OCI-LY7 (cell line): ENCODE results near the gene RPL27. TPM values are rescaled to one million over a fixed set of nuclear protein-coding genes. Genes with fewer than 3 reads are reported as not detected.

Source experiments
- BruUV-seq: library from RNA; stranded (reverse); fragments of 400-500 nt; replicated peaks from 2 replicates; lab custom pipeline; 2021; lab: Mats Ljungman, UMichigan
- CTCF ChIA-PET: fragments of 300-600 bp; sonication (Branson Sonifier 250); formaldehyde crosslinking; loops from one replicate; lab custom pipeline; 2022; ENCODE audit warnings: antibody characterized with exemption; ENCODE audit not compliant: unreplicated experiment; lab: Charles Lee
- POLR2A ChIA-PET: fragments of 300-600 bp; sonication (Branson Sonifier 250); formaldehyde crosslinking; loops from one replicate; lab custom pipeline; 2022; ENCODE audit warnings: antibody characterized with exemption; lab: Charles Lee
- DNase-seq: peaks from one replicate; pipeline ENCODE4 v3.0.0-alpha.2; 2015; ENCODE audit warnings: low spot score
- H2AFZ ChIP-seq: fragments of 200-600 bp; sonication (generic), shearing (Covaris generic); 2 replicates; pipeline ENCODE4 v1.6.1; 2014; ENCODE audit warnings: mild to moderate bottlenecking, antibody characterized with exemption, low read length, moderate library complexity
- H3K27ac ChIP-seq: fragments of 200-600 bp; sonication (generic); 2 replicates; pipeline ENCODE4 v1.5.1; 2014; ENCODE audit warnings: mixed run types, low read depth, mild to moderate bottlenecking, moderate library complexity, low read length, inconsistent platforms; ENCODE audit not compliant: poor library complexity, severe bottlenecking
- H3K36me3 ChIP-seq: fragments of 200-600 bp; sonication (generic); 2 replicates; pipeline ENCODE4 v1.6.1; 2014; ENCODE audit warnings: mild to moderate bottlenecking, antibody characterized with exemption, low read length, moderate library complexity, mixed read lengths; ENCODE audit not compliant: insufficient read depth
- H3K4me1 ChIP-seq: fragments of 200-600 bp; sonication (generic); 2 replicates; pipeline ENCODE4 v1.5.1; 2014; ENCODE audit warnings: mild to moderate bottlenecking, low read length; ENCODE audit not compliant: insufficient read depth, poor library complexity, severe bottlenecking
- H3K4me2 ChIP-seq: fragments of 200-600 bp; sonication (generic); 2 replicates; pipeline ENCODE4 v1.6.1; 2014; ENCODE audit warnings: mild to moderate bottlenecking, low read length
- H3K4me3 ChIP-seq: fragments of 200-600 bp; sonication (generic); 2 replicates; pipeline ENCODE4 v1.5.1; 2014; ENCODE audit warnings: mild to moderate bottlenecking, low read depth, low read length; ENCODE audit not compliant: poor library complexity, severe bottlenecking
- H3K79me2 ChIP-seq: fragments of 200-600 bp; sonication (generic); 2 replicates; pipeline ENCODE4 v1.6.1; 2016; ENCODE audit warnings: low read depth, mild to moderate bottlenecking, low read length, moderate library complexity, mixed read lengths; ENCODE audit not compliant: insufficient read depth
- H3K9me2 ChIP-seq: fragments of 200-600 bp; sonication (generic); 2 replicates; pipeline ENCODE4 v1.6.1; 2016; ENCODE audit warnings: mild to moderate bottlenecking, low read length, mixed read lengths; ENCODE audit not compliant: insufficient read depth
- H3K9me3 ChIP-seq: fragments of 200-600 bp; sonication (generic); 2 replicates; pipeline ENCODE4 v1.6.1; 2014; ENCODE audit warnings: mild to moderate bottlenecking, mixed run types, low read length, mixed read lengths
- H4K20me1 ChIP-seq: fragments of 200-600 bp; sonication (generic); 2 replicates; pipeline ENCODE4 v1.6.1; 2014; ENCODE audit warnings: mild to moderate bottlenecking, antibody characterized with exemption, low read length, moderate library complexity, mixed read lengths; ENCODE audit not compliant: insufficient read depth
- CTCF ChIP-seq: fragments of 200-600 bp; sonication (generic); conservative IDR thresholded peaks from 2 replicates; pipeline ENCODE4 v1.5.1; 2014; ENCODE audit warnings: mild to moderate bottlenecking, antibody characterized with exemption, low read length, moderate library complexity, mixed read lengths
- EZH2phosphoT487 ChIP-seq: fragments of 200-600 bp; sonication (generic); IDR thresholded peaks from 2 replicates; pipeline ENCODE4 v1.6.1; 2018; ENCODE audit warnings: low read depth, borderline replicate concordance, mild to moderate bottlenecking, mixed run types, antibody characterized with exemption, low read length, moderate library complexity, mixed read lengths
- intact Hi-C: fragments of 100-400 bp; cut with micrococcal nuclease; formaldehyde crosslinking; loops from one replicate; pipeline ENCODE4 v1.10.0; 2022; ENCODE audit not compliant: unreplicated experiment
- total RNA-seq, 2 experiments: library from RNA; depleted of rRNA in 1 of 2; stranded (reverse); fragments of >200 nt in 1 of 2; shearing (Covaris generic) in 1 of 2; gene quantifications; 2 replicates each; pipeline ENCODE4 v1.2.3, GENCODE V29; 2014 to 2022

Gene RPL27
- total RNA-seq, 2 experiments from 2014 or later: 1,313 to 2,299 TPM

DNA sequence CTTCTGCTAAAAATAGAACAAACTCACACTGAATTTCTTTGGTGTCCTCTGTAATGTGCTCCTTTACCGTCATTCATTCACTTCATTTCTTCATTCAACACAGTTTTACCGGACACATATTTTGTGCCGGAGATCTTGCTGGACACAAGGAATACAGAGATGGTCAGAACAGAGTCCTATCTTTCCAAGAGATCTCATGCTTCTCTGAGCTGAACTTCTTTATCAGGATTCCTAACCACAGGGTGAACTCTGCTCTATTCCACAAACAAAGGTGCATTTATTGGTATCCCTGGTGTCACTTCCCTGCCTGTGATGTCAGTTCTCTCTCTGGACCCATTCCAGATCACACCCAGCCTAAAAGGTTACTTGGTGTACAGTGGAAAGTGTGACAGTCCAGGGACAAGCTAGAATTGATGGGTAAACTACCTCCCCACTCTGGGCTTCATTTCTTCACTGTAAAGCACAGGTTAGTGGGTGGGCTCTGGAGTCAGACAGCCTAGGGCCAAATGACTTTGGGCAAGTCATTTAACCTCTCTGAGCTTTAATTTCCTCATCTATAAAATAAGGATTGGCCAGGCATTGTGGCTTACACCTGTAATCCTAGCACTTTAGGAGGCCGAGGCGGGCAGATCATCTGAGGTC lies 12.6 kb downstream of the RPL27 start:
- POLR2A ChIA-PET: interaction anchor here (0.6 to 1.1 kb wide), 2 partner anchors 12 to 23 kb away, joined by 3 read pairs; partner anchors contain the start of gene RPL27
- no TSS peak for BruUV-seq
- H3K4me2 ChIP-seq: no peak overlapping the region
- no peaks in the 10 kb centered on the region for H3K9me3 ChIP-seq
- H3K9me2 ChIP-seq: no peaks in the 10 kb centered on the region
- peaks cover 10% of the 10 kb centered on the region for H3K4me1 ChIP-seq
- DNase-seq: no peak
- no peak overlapping the region for H3K4me3 ChIP-seq
- no peak overlapping the region for H3K27ac ChIP-seq
- intact Hi-C loops: no loop called here
- CTCF ChIA-PET: interaction anchor here (0.5 kb wide), 1 partner anchor 44 kb away, joined by 3 read pairs; no protein-coding TSS in a partner anchor
- peaks cover 4% of the 10 kb centered on the region for H3K36me3 ChIP-seq
- TF ChIP-seq EZH2phosphoT487: no peak
- TF ChIP-seq CTCF: no peak
- no peaks in the 10 kb centered on the region for H3K79me2 ChIP-seq
- H2AFZ ChIP-seq: no peak overlapping the region
- H4K20me1 ChIP-seq: no peaks in the 10 kb centered on the region

DNA sequence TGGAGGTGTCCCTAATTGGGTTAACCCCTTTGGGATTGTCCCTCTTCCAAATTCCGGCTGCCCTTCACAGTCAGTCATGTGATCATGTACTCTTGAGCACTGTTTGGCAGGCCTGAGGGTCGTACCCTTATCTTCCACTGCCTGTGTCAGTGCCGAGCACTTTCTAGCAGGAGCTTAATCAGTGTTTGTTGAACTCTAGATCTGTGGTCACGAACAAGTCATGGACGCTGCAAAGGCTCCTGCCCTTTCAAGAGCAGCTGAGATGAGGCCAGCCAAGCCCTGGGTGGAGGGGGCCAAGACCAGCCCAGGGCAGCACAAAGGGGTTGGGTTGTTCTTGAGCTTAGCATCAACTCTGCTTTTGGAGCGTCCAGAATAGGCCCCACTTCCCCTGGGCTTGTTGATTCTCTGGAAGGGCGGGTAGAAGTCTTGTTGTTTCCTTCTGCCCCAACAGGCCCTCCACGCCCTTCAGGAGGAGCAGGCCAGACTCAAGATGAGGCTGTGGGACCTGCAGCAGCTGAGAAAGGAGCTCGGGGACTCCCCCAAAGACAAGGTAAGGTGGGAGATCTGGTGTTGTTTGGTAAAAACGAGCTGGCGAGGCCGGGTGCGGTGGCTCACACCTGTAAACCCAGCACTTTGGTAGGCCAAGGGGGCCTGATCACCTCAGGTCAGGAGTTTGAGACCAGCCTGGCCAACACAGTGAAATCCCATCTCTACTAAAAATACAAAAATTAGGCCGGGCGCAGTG lies 13.7 kb downstream of the RPL27 start:
- intact Hi-C loops: no loop called here
- no peak overlapping the region for H3K4me2 ChIP-seq
- TF ChIP-seq EZH2phosphoT487: no peak

GRCh38 chr17:43013296-43013695 lies 15.1 kb downstream of the RPL27 start:
- POLR2A ChIA-PET: interaction anchor here (1.2 to 1.8 kb wide), 2 partner anchors 11 to 15 kb away, joined by 3 to 5 read pairs; partner anchors contain the start of genes RND2 and RPL27
- Histone ChIP-seq H3K4me2 (no peak overlapping the region), H3K9me2 (no peaks in the 10 kb centered on the region), H3K36me3 (no peaks in the 10 kb centered on the region), H4K20me1 (no peaks in the 10 kb centered on the region), H3K79me2 (no peaks in the 10 kb centered on the region), H3K9me3 (no peaks in the 10 kb centered on the region), H3K4me1 (no peaks in the 10 kb centered on the region), H3K27ac (no peak overlapping the region), H2AFZ (no peak overlapping the region), H3K4me3 (no peak overlapping the region)
- intact Hi-C loops: no loop called here
- no peak for DNase-seq
- BruUV-seq: no TSS peak
- CTCF ChIA-PET: no interaction called here
- TF ChIP-seq EZH2phosphoT487: no peak
- TF ChIP-seq CTCF: no peak

More for the DNA sequence above, 13.7 kb downstream of the RPL27 start:
- DNase-seq: no peak
- no peak overlapping the region for H2AFZ ChIP-seq
- H3K4me3 ChIP-seq: no peak overlapping the region
- POLR2A ChIA-PET: interaction anchor here (0.5 to 1.8 kb wide), 3 partner anchors 13 to 121 kb away, joined by 3 to 5 read pairs (median 3); partner anchors contain the start of genes RND2 and RPL27
- H3K27ac ChIP-seq: no peak overlapping the region
- CTCF ChIA-PET: no interaction called here
- no TSS peak for BruUV-seq
- no peaks in the 10 kb centered on the region for H3K79me2 ChIP-seq
- H4K20me1 ChIP-seq: no peaks in the 10 kb centered on the region
- H3K36me3 ChIP-seq: no peaks in the 10 kb centered on the region
- peaks cover 2% of the 10 kb centered on the region for H3K4me1 ChIP-seq
- no peaks in the 10 kb centered on the region for H3K9me3 ChIP-seq
- H3K9me2 ChIP-seq: no peaks in the 10 kb centered on the region
